GM18498 (cell line): Measurements from ENCODE around the gene ANKRD52.
"Not testable (repeated sequence)": the region's sequence is repeated elsewhere in the genome, so short reads cannot be mapped to it uniquely, and the experiment has no call there.

Experiments used
- ATAC-seq: cut with Tn5 transposase; IDR thresholded peaks from one replicate; pipeline ENCODE4 v1.9.1; 2021; ENCODE audit warnings: mild to moderate bottlenecking, moderate library complexity; ENCODE audit not compliant: unreplicated experiment

Gene ANKRD52

DNA sequence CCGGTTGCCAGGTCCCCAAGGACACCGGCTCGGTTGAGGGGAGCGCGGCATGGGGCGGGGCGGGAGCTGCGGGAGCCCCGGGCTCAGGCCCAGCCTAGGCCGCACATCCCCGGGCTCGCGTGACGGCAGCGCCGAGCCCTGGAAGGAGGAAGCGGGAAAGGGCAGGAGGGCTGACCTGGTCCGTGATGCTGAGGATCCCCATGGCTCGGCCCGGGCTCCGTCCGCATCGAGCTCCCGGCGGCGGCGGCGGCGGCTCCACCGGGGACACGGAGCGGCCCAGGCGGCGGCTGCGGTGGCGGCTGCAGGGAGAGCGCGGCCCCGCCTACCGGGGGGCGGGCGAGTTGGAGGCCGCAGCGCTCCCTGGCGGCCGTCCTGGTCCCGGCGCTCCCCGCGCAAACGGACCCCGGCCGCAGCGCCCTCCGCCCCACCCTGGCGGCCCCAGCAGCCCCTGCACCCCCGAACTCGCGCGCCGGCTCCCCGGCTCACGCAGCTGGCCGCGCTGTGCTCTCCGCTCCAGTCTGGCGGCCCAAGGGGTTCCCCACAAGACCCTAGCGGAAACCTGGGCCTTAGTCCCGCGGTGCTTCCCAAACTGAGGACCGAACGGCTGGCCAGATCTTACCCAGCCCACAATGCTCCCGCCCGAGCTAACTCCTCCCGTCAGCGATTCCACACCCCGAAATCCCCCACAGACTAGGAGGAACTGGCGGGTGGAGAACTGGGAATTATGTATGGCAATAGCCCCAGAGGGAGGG is at the start of gene ANKRD52:
ANKRD52 (minus strand) TSS at position 317 of the 752 bp plus-strand sequence; CDS start at position 202, 115 bp downstream.
- peak; percentile 92 for ATAC-seq

DNA sequence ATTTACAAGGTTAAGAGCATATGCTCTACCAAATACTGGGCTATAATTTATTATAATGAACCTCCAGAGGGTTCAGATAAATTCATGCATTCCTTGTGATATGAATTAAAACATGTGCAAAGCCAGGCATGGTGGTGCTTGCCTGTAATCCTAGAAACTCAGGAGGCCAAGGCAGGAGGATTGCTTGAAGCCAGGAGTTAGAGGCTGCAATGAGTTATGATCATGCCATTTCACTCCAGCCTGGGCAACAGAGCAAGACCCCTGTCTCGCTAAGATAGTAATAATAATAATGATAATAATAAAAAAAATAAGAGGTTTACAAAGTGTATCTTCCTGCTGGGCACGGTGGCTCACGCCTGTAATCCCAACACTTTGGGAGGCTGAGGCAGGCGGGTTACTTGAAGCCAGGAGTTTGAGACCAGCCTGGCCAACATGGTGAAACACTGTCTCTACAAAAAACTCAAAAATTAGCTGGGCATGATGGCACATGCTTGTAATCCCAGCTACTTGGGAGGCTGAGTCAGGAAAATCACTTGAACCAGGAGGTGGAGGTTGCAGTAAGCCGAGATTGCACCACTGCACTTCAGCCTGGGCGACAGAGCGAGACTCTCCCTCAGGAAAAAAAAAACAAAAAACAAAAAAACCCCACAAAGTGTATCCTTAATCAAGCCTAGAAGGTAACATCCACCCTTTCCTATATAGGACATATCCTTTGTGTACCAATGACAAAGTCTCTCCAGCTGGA is 49.2 kb upstream of the ANKRD52 start:
- no peak for ATAC-seq

DNA sequence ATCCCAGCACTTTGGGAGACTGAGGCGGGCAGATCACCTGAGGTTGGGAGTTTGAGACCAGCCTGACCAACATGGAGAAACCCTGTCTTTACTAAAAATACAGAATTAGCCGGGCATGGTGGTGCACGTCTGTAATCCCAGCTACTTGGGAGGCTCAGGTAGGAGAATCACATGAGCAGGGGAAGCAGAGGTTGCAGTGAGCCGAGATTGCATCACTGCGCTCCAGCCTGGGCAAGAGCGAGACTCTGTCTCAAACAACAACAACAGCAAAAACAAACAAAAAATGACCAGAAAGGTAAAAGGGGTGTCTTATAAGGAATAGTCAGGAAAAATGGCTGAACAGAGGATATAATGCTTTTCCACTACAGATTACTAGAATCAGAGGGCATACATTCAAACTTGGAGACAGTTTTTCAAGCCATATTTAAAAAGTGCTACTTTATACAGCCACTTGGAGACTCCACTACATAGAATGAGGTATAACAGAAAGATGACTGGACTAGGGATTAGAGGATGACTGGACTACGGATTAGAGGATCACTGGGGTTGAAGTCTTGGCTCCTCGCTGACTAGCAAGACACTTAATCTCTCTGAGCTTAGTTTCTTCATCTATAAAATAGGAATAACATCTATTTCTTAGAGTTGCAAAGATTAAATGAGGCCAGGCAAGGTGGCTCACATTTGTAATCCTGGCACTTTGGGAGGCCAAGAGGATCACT is 46.8 kb upstream of the ANKRD52 start:
- no peak for ATAC-seq

DNA sequence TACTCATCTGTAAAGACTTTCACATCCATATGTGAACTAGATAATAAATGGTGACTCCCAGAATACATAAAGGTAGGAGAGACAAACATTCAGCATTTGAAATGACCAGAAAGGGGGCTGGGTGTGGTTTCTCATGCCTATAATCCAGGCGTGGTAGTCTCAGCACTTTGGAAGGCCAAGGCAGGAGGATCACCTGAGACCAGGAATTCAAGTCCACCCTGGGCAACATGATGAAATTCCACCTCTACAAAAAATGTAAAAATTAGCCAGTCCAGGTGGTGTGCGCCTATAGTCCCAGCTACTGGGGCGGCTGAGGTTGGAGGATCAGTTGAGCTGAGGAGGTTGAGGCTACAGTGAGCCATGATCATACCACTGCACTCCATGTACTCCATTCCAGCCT is 46.1 kb upstream of the ANKRD52 start:
- ATAC-seq = no peak

DNA sequence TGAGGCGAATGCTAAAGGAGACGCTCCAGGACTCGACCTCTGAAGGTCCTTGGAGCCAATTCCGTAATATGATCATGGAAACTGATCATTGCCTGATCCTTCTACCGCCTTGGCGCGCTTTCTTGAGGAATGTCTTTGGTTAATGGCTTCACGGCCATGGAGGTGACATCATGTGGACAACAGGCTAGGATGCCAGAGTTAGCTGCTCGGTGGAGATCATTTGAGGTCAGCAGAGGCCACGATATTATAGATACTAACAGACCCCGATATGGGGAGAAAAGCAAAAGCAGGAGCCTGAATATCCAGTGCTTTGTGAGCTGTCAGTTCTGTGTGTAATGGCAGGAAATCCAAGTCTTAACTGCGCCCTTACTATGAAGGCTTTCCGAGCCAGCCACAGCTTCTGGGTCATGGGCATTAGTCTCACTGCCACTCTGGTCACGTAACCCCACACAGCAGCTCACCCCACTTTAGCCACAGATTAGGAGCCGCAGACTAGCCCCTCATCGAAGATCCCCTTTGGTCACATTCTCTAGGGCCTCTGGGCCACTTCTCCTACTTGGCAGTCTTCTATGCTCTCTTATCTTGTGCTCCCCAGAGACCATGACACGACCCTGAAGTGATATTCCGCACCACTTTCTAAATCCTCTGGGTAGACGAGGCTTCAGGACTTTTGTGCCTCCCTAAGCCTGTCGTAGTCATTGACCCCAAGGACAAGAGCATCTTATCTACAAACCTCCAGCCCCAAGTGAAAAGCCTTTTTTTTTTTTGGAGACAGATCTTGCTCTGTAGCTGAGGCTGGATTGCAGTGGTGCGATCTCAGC is 42.7 kb upstream of the ANKRD52 start:
- no peak for ATAC-seq

DNA sequence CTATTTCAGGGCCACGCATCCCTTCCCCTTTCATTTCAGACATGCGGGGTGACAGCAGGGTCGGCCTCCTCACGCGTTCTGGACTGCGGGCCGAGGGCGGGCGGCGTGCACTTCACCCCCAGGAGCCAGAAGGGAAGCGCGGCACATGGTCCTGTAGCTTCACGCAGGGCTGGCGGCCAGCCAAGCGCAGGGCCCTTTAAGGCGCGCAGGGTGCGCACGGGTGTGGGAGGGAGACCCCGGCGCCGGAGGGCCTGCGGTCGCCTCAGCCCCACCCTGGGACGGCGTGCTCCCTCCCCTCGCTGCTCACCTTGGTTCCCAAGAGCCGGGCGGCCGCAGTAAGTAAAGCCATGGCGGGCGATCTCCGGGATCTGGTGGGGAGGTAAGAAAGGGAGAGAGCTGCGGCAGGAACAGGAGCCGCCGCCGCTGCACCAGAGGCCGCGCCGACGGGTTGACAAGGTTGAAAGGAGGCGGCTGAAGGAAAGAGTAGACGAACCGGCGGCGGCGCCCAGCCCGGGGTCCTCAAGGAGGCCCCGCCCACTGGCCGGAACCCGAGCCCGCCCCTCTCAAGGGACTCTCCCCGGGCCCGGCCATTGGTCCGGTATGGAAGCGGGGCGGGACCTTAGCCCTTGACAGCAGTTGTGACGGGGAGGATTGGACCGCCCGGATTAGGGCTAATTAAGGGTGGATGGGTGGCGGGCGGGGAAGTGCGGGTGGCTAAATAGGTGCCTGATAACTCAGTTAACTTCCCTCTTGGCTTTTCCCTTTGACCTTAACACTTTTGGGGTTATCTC is 41.9 kb upstream of the ANKRD52 start, which contains the start of gene CS:
CS (minus strand) TSS at position 478 of the 791 bp plus-strand sequence; CDS start at position 349, 129 bp downstream.
- ATAC-seq = peak; percentile 92

DNA sequence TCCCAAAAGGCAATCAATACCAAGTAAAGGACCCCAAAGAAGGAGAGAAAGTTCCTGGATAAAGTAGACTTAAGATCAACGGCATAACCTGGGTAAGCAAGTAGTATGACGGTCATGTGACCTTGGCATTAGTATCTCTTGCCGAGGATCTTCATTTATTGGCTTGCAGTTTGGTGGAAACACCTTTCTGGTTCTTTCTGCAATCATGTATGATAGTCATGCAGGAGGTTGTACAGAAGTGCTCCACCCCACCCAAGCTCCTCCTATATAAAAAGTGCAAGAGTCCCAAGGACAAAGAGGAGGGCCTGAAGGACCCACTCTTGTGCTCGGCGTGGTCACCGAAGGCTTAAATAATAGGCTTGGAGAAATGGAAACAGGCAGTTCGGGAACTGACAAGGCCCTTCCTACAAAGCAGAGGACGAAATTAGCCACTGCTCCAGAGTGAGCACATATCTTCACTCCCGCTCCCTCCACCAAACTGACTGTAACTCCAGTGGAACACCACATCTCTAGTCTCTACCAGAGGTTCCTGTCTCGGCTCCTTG is 41.2 kb upstream of the ANKRD52 start:
- ATAC-seq = no peak

DNA sequence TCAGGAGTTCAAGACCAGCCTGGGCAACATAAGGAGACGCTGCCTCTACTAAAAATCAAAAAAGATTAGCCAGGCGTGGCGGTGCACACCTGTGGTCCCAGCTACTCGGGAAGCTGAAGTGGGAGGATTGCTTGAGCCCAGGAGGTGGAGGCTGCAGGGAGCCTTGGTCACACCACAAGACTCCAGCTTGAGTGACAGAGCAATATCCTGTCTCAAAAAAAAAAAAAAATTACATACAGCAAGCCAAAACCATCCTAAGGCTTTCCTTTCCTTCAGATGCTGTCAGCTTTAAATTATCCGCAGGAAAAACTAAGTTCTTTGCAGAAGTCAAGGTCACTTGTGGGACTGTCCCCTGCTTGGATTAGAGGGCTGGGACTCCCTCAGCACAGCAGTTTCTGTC is 40.6 kb upstream of the ANKRD52 start:
- ATAC-seq = no peak

DNA sequence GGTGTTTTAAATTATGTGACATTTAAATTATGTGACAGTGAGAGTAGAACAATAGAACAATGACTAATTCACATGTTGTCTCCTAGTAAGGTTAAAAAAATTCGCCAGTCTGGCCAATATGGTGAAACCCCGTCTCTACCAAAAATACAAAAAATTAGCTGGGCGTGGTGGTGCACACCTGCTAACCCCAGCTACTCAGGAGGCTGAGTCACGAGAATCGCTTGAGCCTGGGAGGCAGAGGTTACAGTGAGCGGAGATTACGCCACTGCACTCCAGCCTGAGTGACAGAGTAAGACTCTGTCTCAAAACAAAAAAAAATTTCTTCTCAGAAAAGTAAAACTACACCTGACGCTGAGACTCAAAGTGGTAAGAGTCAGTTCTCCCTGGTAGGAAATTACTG is 39.2 kb upstream of the ANKRD52 start:
- ATAC-seq = no peak

DNA sequence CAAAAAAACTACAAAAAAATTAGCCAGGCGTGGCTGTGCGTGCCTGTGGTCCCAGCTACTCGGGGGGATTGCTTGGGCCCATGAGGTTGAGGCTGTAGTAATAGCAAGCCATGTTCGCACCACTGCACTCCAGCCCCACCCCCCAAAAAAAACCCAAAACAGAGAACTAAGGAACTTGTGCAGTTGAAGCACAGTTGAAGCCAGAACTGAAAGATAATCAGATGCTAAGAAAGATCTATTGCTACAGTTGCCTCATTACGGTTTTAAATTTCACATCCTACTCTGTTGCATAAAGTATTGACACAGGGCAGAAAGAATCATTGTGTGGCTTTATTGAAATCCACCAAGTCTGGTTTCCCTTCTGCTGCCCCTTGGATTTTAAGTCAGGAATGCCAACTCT is 38.1 kb upstream of the ANKRD52 start:
- ATAC-seq = no peak

DNA sequence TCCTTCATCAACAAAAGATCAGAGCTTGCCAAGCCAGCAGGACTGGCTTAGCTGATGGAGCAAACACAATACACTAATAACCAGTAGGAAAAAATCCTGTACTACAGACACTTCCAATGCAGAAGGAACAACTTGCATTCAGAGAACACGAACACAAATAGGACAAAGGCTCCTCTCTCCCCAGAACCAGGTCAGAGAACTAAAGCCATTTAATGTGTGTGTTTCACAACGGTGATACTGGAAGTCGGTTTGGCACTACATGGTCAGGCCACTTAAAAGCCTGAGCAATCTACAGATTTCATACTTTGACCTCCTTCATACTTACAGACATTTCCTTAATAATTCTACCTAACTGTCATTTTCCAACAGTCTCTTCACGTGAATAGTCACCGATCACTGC is 35.6 kb upstream of the ANKRD52 start:
- no peak for ATAC-seq

DNA sequence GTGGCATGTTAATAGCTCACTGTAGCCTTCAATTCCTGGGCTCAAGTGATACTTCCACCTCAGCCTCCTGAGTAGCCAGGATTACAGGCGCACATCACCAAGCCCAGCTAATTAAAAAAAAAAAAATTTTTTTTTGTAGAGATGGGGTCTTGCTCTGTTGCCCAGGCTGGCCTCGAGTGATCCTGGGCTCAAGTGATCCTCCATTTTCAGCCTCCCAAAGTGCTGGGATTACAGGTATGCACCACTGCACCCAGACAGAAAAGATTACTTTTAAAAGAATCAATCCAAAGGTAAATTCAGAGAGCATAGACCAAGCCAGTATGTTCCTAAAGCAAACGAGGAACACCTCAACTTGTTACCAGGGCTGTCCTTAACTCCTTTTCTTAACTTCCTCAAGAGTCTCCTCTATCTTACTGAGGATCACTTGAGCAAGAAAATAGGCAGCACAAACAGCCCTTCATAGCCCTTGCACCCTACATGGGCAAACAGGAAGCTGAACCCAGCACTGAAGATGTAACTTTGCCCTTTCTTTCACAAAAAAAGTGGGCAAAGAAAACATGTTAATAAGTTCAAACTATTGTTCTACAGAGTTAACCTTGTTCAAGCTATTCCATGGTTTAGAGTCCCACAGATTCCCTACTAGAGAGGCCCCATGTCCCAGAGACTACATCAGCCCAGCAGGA is 30.7 kb upstream of the ANKRD52 start:
- ATAC-seq = no peak

DNA sequence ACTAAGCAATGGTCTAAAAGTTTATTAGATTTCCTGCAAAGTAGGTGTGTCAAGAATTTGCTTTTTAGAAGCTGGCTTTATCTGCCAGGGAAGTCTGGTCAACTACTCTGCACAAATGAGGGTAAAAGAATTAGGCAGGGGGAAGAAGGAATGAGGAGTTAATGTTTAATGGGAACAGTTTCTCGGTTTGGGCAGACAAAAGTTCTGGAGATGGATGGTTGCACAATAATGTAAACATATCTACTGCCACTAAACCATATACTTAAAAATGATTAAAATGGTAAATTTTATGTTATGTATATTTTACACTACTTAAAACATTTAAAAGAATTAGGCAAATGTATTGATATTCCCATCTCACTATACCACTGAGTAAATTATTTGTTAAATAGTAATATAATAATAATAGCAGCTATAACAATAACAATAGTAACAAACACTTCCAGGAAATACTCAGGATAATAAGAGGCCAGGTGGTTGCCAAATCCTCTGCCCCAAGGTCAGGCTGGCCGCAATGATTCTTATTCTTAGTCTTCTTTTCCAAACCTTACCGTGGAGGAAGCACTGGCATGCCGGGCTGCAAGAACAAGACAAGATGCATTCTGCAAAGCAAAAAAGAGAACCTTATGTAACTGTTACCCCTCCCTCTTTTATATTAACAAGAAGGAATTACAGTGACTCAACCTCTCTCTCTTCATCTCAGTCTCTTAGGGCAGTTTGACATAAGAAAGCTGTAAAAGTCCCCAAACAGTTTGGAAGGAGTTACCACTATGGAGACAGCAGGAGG is 28.1 kb upstream of the ANKRD52 start:
- no peak for ATAC-seq

DNA sequence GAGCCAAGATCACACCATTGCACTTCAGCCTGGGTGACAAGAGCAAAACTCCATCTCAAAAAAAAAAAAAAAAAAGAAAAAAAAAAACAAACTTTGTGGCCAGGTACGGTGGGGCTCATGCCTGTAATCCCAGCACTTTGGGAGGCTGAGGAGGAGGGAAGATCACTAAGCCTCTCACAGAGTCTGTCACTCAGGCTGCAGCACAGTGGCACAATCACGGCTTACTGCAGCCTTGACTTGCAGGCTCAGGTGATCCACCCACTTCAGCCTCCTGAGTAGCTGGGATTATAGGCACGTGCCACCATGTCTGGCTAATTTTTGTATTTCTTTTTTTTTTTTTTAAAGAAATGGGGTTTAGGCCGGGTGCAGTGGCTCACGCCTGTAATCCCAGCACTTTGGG is 26.1 kb upstream of the ANKRD52 start:
- not testable (repeated sequence) for ATAC-seq

DNA sequence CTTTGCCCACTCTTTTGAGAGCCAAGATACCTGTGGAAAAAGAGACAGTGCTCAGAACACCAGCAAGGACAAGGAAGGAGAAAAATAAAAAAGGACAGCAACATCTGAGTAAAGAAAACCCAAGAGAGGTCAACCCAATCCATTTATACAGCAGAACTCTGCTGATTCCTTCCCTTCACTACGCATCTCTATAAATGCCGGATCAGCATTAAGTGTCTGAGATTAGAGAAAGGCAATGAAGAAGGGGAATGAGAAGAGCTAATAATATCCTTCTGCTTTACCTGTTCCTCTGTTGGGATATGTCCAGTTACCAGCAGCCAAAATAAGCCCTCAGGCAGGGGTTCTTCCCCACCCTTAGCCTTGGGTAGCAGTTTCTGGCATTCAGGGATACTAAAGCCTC is 24.4 kb upstream of the ANKRD52 start:
- ATAC-seq = no peak

DNA sequence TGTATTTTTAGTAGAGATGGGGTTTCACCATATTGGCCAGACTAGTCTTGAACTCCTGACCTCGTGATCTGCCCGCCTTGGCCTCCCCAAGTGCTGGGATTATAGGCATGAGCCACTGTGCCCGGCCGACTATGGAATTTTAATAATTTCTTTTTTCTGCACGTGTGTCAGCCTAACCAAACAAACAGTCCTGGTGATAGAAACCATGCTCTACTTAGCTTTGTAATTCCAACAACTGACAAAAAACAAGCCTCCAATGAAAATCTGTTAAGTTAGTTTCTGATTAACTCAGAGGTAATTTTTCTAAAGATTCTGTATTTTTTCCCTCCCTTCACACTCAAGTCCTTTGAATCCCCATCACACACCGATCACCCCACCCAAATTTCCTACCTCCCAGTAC is 23.8 kb upstream of the ANKRD52 start:
- ATAC-seq = no peak

DNA sequence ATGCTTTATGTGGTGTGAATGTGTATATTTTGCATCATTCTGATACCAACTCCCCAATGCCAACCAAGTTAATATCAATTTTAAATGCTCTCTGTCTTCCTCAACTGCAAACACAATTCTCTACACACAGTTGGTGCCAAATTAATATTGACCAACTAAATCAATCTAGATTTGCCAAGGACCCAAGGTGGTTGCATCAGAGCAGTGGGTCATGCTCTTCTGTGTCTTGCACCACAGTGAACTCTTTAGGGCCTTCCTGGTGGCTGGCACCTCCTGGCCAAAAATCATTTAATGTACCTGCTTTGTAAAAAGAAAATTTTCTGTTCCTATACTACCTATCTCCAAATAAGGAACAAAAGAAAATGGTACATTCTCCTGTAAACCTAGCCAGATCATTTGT is 22.7 kb upstream of the ANKRD52 start:
- no peak for ATAC-seq

DNA sequence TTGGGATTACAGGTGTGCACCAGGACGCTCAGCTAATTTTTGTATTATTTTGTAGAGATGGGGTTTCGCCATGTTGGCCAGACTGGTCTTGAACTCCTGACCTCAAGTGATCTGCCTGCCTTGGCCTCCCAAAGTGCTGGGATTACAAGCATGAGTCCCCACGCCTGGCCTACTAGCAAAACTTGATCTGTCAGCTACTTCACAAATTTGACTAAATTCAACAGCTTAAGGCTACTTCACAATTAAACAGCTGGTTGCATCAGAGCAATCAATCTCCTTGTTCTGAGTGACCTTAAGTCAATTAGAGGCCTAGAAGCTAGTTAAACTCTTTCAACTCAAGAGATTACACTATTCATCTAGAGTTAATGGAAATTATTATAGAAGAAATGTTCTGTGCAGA is 20.7 kb upstream of the ANKRD52 start:
- no peak for ATAC-seq
